ENCODE measurements around the gene TMEM238.
"Not testable (repeated sequence)": the region's sequence is repeated elsewhere in the genome, so short reads cannot be mapped to it uniquely, and the experiment has no call there.

The TMEM238 gene, protein sequence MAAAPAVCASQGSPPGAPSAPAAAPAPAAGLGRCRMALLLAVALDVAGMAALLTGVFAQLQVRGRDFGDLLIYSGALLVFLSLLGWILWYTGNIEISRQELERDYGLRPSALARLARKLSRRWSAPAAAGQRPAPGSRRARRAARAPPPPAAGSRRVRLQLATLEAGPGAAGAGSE

DNA sequence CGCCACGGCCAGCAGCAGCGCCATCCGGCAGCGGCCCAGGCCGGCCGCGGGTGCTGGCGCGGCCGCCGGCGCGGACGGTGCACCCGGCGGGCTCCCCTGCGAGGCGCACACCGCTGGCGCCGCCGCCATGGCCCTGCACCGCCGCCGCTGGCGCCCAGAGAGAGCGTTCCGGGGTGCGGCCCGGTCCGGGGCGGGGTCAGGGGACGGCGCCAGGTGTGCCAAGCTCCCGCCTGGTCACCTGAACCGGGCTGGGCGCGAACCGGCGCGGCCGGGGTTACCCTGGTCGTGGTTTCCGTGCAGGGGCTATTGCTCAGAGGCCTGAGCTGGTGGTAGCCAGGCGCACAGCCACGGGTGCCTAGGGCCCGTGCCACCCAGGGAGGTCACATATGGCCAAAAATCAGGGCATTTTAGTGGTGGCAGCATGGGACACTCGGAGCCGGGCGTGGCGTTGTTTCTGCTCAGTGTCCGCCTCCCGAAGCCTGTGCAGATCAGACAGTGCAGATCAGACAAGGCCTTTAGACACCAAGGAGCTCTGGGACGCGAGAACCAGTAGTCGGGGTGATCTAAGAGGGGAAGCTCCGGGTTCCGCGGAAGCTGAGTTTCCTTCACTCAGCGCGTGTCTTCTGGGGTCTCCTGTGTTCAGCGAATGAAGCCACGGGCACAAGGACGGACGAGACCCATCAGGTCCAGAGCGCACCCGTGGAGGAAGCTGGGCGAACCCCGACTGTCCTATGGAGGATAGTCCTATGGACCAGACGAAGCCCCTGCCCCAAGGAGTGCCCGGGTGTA, at the start of gene TMEM238:
TMEM238 (minus strand) TSS at position 162 of the 789 bp plus-strand sequence; CDS start at position 129, 33 bp downstream.
- no peak for DNase-seq (ENCODE audit: low read depth)

DNA sequence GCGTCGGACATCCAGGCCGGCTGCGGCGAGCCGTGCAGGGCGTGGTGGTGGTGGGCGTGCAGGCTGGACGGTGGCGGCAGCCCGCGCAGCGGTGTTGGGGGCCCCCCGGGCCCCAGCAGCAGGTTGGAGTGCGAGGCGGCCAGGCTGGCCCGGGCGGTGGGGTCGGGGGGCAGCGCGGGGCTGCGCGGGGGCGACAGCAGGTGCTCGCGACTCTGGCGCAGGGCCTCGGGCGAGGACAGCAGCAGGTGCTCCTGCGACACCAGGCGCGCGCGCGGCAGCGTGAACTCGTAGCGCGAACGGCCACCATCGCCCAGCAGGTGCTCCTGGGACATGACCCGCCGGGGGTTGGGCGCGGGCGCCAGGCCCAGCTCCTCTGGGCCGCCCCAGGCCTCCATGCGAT, 49.2 kb upstream of the TMEM238 start:
- DNase-seq (ENCODE audit: low read depth), result no peak

DNA sequence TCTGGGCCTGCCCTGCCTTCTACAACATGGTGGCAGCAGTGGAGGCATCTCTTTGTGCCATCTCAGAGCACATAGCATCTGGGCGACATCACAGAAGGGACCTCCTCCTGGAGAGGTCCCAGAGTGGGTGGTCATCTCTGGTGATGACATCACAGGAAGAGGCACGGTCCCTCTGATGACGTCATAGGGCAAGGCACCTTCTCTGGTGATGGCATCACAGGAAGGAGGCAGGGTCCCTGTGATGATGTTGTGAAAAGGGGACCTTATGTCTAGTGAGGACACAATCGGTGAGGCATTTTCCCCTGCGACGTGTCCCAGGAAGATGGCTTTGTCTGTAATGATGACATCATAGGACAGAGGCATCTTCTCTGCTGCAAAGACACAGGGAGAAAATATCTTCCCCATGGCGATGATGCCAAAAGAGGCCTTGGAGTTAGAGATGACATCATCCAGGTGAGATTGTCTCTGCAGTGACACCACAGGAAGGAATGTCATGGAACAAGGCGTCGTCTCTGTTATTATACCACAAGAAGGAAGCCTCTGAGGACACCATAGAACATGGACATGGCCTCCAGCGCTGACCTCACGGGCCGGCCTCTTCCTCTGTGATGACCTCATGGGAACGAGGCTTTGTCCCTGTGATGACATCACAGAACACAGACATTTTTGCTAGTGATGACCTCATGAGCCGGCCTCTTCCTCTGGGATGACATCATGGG, 48.3 kb upstream of the TMEM238 start:
- no peak for DNase-seq (ENCODE audit: low read depth)

DNA sequence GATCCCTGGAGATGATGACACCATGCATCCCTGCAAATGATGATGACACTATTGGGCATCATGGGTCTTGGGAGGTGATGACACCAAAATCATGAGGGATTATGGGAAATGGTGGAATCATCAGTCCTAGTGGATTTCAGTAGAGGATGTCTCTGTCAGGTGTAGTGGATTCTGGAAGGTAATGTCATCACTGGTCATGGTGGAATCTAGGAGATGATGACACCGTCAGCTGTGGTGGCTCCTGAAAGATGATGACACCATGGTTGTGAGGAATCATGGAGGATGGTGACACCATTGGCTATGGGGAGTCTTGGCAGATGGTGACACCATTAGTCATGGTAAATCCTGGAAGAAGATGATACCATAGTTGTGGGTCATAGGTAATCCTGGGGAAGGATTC, 47.1 kb upstream of the TMEM238 start:
- DNase-seq (ENCODE audit: low read depth), result no peak

DNA sequence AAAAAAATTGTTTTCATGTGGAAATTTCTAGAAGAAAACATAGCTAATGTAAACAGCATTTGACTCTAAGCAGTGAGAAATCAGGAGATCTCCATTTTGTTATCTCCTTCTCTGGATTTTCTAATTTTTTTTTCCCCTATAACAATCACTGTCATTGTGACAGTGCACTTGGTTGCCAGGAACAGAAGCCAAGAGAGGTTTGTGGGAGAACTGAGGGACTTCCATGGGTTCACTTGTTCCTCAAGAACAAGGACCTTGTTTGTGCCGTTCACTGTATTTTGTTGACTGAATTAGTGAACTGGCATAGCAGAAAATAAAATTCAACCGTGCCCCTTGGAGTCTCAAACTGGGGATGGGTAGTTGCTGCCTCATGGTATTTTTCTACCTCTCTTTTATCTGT, 42.0 kb upstream of the TMEM238 start:
- DNase-seq (ENCODE audit: low read depth), result no peak

DNA sequence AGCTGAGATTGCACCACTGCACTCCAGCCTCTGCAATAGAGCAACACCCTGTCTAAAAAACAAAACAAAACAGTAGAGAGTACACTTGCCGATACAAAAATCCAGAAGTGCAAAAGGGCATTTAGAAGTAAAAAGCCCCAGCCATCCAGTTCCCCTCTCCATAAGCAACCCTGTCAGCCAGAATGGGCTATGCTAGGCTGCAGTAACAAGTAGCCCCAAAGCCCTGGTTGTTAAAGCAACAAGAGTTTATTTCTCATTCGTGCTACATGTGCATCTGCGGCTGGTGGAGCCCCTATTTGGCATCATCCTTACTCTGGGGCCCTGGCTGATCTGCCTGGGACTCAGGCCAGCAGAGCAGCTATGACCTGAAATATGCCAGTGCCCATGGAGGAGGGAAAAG, 40.4 kb upstream of the TMEM238 start:
- no peak for DNase-seq (ENCODE audit: low read depth)

DNA sequence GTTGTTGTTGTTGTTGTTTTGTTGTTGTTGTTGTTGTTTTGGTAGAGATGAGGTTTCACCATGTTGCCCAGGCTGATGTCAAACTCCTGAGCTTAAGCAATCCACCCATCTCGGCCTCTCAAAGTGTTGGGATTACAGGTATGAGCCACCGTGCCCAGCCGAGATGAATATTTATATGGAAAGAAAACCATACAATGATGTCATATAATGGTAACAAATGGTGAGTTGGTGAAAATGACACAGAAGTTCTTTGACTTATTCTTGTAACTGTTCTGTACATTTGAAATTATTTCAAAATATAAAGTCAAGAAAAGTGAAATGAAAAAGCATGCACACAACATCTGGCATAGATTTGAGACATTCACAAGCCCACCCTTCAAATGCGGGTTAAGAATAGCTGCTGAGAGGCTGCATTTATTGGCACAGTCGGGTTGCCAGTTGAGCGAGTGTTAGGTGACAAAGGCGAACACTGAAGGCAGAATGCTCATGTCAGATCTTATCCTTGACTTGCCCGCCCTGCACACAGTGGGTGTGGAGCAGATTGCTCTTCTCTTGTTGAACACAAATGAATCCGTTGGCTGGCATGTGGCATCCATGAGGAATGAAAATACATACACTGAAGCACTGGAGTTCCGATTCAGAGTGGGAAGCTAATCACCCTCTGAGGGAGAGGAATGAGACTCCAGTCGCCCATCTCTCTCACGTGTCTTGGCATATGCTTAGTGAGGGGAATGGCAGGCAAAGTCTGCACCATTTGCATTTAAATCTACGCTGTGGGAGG, 39.3 kb upstream of the TMEM238 start:
- no peak for DNase-seq (ENCODE audit: low read depth)

DNA sequence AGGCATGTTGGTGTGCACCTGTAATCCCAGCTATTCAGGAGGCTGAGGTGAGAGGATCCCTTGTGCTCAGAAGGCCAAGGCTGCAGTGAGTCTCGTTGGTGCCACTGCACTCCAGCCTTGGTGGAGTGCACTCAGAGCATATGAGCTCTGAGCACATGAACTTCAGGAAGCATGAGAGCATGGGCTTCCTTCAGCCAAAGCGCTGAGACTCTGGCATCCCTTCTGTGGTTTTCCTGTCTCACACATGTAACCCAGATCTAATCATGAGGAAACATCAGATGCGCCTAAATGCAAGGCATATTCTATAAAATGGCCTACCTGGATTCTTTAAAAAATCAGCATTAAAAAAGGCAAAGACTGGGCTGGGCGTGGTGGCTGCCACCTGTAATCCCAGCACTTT, 37.2 kb upstream of the TMEM238 start:
- not testable (repeated sequence) for DNase-seq (ENCODE audit: low read depth)

DNA sequence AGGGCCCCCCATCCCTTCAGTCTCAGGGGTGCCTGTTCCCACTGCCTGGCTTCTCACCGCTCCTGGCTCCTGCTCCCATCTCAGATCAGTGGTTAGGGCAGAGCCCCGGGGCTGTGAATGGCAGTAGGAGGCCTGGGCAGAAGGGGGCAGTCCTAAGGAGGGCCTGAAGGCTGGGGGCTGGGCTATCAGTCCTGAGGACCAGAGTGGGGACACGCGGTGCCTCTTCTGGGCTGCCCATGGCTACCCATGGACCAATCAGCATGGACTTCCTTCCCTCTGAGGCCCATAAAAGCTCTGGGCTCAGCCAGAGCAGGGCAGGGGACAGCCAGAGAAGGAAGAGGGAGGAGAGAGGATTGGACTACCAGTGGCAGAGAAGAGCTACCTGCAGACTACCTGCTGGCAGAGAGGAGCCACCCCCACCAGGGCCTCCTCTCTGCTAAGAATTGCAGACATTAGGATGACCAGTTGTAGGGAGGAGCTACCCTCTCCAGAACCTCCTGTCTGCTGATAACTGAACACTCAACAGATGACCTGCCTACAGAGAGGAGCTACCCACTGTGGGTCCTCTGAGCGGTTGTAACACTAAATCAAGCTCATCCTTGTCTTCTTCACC, 35.6 kb upstream of the TMEM238 start:
- DNase-seq (ENCODE audit: low read depth), result no peak

DNA sequence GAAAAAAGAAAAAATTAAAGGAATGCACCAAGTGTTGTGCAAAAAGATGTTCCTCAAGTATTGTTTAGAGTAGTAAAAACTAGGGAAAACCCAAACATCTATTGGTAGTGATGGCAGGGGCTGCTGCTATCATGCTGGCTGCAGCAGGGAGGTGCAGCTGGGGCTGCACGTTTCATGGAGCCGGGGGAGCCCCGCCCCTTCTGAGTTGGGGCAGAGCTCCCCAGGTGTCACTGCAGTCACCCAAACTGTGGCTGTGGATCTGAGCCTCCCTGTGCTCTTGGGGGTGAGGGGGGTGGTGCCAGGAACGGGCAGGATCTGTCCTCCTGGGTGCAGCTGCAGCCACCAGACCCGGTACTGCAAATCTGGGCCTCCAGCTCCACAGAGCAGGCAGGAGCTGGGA, 35.0 kb upstream of the TMEM238 start:
- no peak for DNase-seq (ENCODE audit: low read depth)

DNA sequence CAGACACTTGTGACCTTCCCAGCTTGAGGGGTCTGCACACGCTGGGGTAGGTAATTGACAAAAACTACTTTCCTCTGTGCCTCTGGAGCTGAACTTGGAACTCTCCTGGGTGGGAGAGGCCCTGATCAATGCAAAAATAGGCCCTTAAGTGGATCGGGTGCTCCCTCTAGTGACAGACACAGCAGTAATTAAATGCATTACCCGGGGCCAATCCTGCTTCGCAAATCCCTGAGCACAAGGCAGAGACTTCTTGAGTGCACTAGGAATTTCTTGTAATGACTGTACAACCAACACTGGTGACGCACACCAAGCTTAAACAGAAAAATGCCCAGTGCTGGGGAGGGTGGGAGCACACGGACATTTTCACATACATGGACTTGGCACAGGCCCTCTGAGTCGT, 34.1 kb upstream of the TMEM238 start:
- no peak for DNase-seq (ENCODE audit: low read depth)

DNA sequence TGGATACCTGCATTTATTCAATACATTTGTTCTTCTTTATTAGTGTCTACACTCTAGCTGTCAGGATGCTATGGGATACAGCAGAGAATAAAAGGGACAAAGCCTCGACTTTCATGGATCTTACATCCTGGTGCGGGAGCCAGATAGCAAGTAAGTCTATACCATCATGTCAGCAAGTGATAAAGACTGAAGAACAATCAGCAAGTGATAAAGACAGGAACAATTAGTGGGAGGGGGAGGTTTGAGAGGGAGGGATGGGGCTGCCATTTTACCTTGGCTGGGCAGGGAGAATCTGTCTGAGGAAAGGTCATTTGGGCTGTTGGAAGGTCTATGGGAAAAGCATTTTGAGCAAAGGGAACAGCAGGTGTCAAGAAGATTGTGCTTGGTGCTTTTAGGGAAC, 26.1 kb upstream of the TMEM238 start:
- no peak for DNase-seq (ENCODE audit: low read depth)

DNA sequence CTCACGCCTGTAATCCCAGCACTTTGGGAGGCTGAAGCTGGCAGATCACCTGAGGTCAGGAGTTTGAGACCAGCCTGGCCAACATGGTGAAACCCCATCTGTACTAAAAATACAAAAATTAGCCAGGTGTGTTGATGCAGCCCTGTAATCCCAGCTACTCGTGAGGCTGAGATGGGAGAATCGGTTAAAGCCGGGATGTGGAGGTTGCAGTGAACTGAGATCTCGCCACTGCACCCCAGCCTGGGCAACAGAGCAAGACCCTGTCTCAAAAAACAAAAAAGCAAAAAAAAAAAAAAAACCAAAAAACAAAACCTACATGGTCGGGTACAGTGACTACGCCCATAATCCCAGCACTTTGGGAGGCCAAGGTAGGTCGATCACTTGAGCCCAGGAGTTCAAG, 25.1 kb upstream of the TMEM238 start:
- DNase-seq (ENCODE audit: low read depth), result not testable (repeated sequence)

DNA sequence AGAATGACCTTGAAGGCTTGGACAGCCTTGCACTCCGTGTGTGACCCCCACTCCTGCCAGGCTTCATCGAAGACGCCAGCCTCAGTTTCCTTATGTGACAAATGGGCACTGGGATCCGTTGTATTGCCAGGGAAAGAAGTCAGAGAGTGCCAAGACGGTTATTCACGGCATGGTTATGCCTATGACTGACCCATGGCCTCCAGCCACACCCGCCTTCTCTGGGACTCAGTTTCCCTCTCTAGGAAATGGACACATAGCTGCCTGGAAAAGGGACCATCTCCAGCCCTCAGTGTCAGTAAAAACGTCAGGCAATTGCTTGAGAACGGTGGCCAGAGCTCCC, 24.4 kb upstream of the TMEM238 start:
- no peak for DNase-seq (ENCODE audit: low read depth)

DNA sequence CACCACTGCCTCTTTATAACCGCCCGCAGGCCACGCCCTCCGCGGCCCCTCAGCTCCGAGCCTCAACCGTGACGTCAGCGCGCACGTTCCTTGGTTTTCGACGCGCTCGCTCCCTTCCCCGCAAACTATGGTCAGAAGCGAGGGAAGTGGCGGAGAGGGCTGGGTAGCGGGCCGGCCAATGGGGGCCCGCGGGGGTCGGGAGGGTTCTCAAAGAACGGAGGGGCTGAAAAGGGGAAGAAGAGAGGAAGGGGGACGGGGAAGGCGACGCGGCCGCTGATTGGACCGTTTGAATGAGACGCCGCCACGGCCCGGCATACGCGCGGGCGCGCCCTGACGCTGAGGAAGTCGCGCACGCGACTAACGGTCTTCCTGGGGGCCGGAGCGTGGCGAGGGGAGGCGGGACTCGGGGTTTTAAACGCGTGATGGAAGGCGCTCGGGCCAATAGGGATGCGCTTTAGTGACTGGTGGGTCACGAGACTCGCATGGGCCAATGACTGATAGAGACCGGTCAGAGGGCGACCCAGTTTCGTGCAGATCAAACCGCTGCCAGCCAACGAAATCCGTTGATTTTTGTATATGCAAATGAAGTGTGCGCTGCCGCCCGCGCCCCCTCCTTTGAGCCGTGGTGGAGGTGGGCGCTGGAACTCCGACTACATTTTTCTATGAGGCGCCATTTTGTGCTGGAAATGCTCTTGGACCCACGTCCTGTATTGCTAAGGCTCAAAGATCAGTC, 23.9 kb upstream of the TMEM238 start:
- peak; percentile 99 for DNase-seq (ENCODE audit: low read depth)

DNA sequence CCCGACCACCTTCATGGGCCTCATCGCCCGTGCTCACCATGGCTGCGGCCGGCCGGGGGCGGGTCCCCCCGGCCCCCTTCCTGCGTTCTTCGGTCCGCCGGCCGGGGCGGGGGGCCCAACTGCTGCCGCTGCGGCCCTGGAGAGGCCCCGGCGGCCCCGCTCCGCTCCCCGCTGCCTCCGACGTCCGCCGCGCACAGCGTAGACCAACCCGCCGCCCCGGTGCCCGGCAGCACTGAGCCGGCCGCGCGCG, 23.4 kb upstream of the TMEM238 start, which contains the start of gene UBE2S:
UBE2S (minus strand) TSS at position 239 of the 250 bp plus-strand sequence; CDS start at position 40, 199 bp downstream.
- DNase-seq (ENCODE audit: low read depth), result not testable (repeated sequence)

DNA sequence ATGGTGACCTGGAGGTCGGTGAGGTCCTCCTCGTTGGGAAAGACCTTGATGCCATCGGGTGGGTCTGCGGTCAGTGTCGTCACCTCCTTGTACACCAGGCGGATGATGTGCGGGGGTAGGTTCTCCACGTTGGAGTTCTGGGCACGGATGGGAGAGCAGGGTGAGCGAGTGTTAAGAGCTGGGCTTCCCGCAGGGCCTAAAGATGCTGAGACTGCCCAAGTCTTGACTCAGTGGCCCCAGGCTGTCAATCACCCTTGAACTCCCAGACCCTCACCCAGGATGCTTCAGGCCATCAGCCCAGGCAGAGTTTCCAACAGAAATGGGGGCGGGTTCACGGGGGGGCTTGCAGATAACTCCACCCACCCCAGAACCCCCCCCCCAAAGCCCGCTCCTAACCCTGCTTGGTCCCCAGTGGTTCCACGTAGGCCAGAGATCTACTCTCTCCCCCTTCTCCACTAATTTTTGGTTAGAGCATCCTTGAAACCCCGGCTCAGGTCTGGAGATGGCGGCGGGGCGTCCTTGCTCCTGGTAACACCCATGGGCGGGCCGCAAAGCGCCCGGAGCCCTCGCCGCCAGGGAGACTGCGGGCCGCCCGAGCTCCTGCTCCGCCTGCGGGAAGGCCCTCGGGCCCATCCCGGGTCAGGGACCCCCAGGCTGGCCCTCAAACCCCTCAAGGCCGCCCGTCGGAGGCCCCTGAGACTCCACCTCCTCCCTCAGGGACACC, 22.9 kb upstream of the TMEM238 start:
- DNase-seq (ENCODE audit: low read depth), result no peak

DNA sequence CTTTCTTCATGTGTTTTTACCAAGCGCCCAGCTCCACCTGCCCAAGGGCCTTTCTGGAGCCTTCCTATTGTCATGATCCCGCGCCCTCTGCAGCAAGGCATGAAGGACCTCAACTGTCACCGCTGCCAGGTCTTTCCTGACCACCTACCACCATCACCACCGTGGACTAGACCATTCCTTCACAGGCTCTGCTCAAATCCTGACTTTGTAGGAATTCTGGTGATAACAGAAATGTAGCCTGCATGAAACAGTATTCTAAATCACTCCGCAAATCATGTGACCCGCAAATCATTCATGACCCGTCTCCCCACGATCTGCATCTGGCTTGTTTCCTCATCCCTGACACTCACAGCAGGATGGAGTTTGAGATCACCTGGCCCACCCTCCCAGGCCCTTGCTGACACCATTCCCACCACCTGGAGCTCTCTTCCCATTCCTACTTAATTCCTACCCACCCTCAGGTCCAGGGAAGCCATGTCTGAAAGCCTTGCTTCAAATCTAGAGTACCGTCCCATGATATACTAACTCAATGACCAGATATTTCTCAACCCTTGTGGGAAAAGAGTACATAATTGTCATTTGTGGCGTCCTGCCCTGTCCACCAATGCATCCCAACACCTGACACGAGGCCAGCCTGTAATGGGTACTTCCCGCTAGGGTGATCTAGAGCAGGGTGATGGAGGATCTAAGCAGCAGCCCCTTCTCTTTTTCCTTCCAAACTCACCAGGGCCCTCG, 22.2 kb upstream of the TMEM238 start:
- DNase-seq (ENCODE audit: low read depth), result no peak

DNA sequence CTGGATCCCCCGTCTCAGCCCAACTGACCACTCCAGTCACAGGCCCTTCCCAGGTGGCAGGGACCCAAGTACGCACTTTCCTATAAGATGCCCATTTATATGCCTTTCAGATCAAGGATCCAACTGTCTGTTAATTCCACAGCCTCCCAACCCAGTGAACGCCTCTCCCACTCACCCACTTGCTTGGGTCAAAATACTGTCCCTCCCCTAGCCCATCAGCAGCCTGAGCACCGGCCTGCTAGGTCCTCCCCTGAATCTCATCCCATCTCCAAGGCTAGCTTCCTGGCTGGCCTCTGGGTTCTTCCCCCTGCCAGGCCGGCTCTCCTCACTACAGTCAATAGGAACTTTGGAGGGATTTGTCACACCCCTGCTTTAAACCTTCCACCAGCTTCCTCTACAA, 21.5 kb upstream of the TMEM238 start:
- no peak for DNase-seq (ENCODE audit: low read depth)

DNA sequence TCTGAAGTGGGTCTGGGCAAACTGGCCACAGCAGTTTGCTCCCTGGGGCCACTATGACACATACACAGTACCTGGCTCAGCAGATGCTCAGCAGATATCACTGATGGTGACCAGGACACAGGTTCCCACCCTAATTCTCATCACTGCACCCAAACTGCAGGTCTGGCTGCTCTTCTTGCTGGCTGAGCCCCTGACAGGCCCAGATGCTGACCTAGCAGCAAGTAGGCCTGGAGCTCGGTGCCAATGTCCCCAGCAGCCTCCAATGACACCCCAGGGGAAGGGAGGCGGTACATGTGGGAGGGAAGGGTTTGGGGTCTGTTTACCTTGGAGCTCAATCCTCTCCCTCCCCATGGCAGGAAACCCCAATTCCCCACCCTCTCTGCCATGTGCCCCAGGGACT, 18.4 kb upstream of the TMEM238 start:
- DNase-seq (ENCODE audit: low read depth), result no peak
